Hematopoietic multipotent progenitor cell treated with erythropoietin and hydrocortisone succinate and interleukin-3 and kit ligand, for 17 days (in vitro differentiated cells): ENCODE data around the gene ANKMY1.

Experiments
- DNase-seq: peaks from one replicate; pipeline ENCODE4 v3.0.0-alpha.2; 2015; ENCODE audit warnings: low spot score

The ANKMY1 gene

GRCh38 chr2:240579771-240580614, 22.2 kb upstream of the ANKMY1 start:
- no peak for DNase-seq

- DNase-seq = no peak
These were observed 21.4 kb upstream of the ANKMY1 start for GRCh38 chr2:240579071-240579762.

GRCh38 chr2:240578488-240578887, 20.7 kb upstream of the ANKMY1 start:
- no peak for DNase-seq

- DNase-seq = no peak
These were observed 20.3 kb upstream of the ANKMY1 start for GRCh38 chr2:240578110-240578450.

GRCh38 chr2:240577281-240578109, 19.7 kb upstream of the ANKMY1 start:
- DNase-seq = no peak

- no peak for DNase-seq
These were observed 18.8 kb upstream of the ANKMY1 start for GRCh38 chr2:240576436-240577205.

GRCh38 chr2:240576036-240576435, 18.2 kb upstream of the ANKMY1 start:
- DNase-seq = no peak

GRCh38 chr2:240575101-240575965, 17.5 kb upstream of the ANKMY1 start:
- no peak for DNase-seq

- no peak for DNase-seq
These were observed 16.8 kb upstream of the ANKMY1 start for GRCh38 chr2:240574386-240575100.

GRCh38 chr2:240573516-240574385, 16.0 kb upstream of the ANKMY1 start:
- DNase-seq = no peak

GRCh38 chr2:240573071-240573515, 15.3 kb upstream of the ANKMY1 start:
- no peak for DNase-seq

GRCh38 chr2:240572141-240573031, 14.6 kb upstream of the ANKMY1 start:
- no peak for DNase-seq

- DNase-seq = no peak
These were observed 13.7 kb upstream of the ANKMY1 start for GRCh38 chr2:240571314-240571973.

- no peak for DNase-seq
These were observed 12.9 kb upstream of the ANKMY1 start for GRCh38 chr2:240570531-240571313.

GRCh38 chr2:240569998-240570530, 12.3 kb upstream of the ANKMY1 start:
- no peak for DNase-seq

- no peak for DNase-seq
These were observed 11.8 kb upstream of the ANKMY1 start for GRCh38 chr2:240569523-240569997.
